Dendritic cell treated with granulocyte-macrophage colony-stimulating factor and Interleukin-4, amounts not matched to agents 40 ng/mL and 50 ng/mL, for 4 days (primary cell): Measurements from ENCODE around the gene THEMIS.

Source experiments
- H3K27ac Mint-ChIP-seq: one replicate; pipeline ENCODE4 v1.8.0; 2022; ENCODE audit warnings: mild to moderate bottlenecking, mixed read lengths
- H3K27me3 Mint-ChIP-seq: one replicate; pipeline ENCODE4 v1.8.0; 2022; ENCODE audit warnings: mild to moderate bottlenecking, mixed read lengths
- H3K36me3 Mint-ChIP-seq: one replicate; pipeline ENCODE4 v1.8.0; 2022; ENCODE audit warnings: low read depth, mixed read lengths
- H3K4me1 Mint-ChIP-seq: one replicate; pipeline ENCODE4 v1.8.0; 2022; ENCODE audit warnings: low read depth, mixed read lengths
- H3K4me3 Mint-ChIP-seq: one replicate; pipeline ENCODE4 v1.8.0; 2022; ENCODE audit warnings: mild to moderate bottlenecking, moderate library complexity, mixed read lengths
- H3K9me3 Mint-ChIP-seq: one replicate; pipeline ENCODE4 v1.8.0; 2022; ENCODE audit warnings: mixed read lengths
- intact Hi-C: fragments of 100-400 bp; cut with micrococcal nuclease; formaldehyde crosslinking; loops from one replicate; pipeline ENCODE4 v1.15.0; 2022

Gene THEMIS

GRCh38 chr6:127684501-127684900 lies 216.4 kb downstream of the THEMIS start:
- Mint-ChIP-seq H3K27me3 (no peaks in the 10 kb centered on the region), H3K4me3 (no peak overlapping the region), H3K9me3 (no peaks in the 10 kb centered on the region), H3K27ac (no peak overlapping the region), H3K36me3 (no peaks in the 10 kb centered on the region), H3K4me1 (no peaks in the 10 kb centered on the region)
- intact Hi-C loops, result no loop called here
